Effector memory CD4-positive, alpha-beta T cell (primary cell): ENCODE measurements around the gene TSTD2.
"Not testable (repeated sequence)": the region's sequence is repeated elsewhere in the genome, so short reads cannot be mapped to it uniquely, and the experiment has no call there.

Experiments used
- DNase-seq, 3 donors: peaks; one replicate each; pipeline ENCODE4 v3.0.0-alpha.2; 2020
- H3K27ac ChIP-seq: 2 replicates; pipeline ENCODE4 v1.7.0; 2013; ENCODE audit warnings: mild to moderate bottlenecking, low read length, moderate library complexity; ENCODE audit not compliant: insufficient read depth, poor library complexity, severe bottlenecking
- H3K27me3 ChIP-seq: replicated peaks from 2 replicates; pipeline ENCODE4 v1.7.0; 2013; ENCODE audit warnings: mild to moderate bottlenecking, low read length; ENCODE audit not compliant: insufficient read depth, control insufficient read depth, poor library complexity, severe bottlenecking
- H3K36me3 ChIP-seq: 2 replicates; pipeline ENCODE4 v1.7.0; 2013; ENCODE audit warnings: mild to moderate bottlenecking, low read length, moderate library complexity; ENCODE audit not compliant: control insufficient read depth, insufficient read depth
- H3K4me1 ChIP-seq: 2 replicates; pipeline ENCODE4 v1.7.0; 2013; ENCODE audit warnings: low read length, mild to moderate bottlenecking; ENCODE audit not compliant: control insufficient read depth, insufficient read depth, poor library complexity, severe bottlenecking
- H3K4me3 ChIP-seq: 2 replicates; pipeline ENCODE4 v1.7.0; 2013; ENCODE audit warnings: low read length, low read depth, mild to moderate bottlenecking; ENCODE audit not compliant: insufficient read depth, poor library complexity, severe bottlenecking
- H3K9me3 ChIP-seq: 2 replicates; pipeline ENCODE4 v1.7.0; 2013; ENCODE audit warnings: mild to moderate bottlenecking, low read length, moderate library complexity; ENCODE audit not compliant: control insufficient read depth

Gene TSTD2

GRCh38 chr9:97575673-97576200 is 57.4 kb downstream of the TSTD2 start:
- Histone ChIP-seq H3K4me1 (no peaks in the 10 kb centered on the region), H3K4me3 (peak overlapping the region; percentile 48), H3K27me3 (no peaks in the 10 kb centered on the region), H3K9me3 (no peaks in the 10 kb centered on the region), H3K27ac (no peak overlapping the region), H3K36me3 (no peaks in the 10 kb centered on the region)
- DNase-seq = no peak

GRCh38 chr9:97574921-97575672 is 58.1 kb downstream of the TSTD2 start:
- H3K9me3 ChIP-seq, H3K27me3 ChIP-seq, H3K4me1 ChIP-seq, H3K27ac ChIP-seq, H3K36me3 ChIP-seq: not testable (repeated sequence)
- H3K4me3 ChIP-seq = peak overlapping the region; percentile 48
- peak; percentile 8 to 28 (median 14) for DNase-seq

GRCh38 chr9:97574101-97574571 is 59.0 kb downstream of the TSTD2 start:
- H3K4me3 ChIP-seq, H3K36me3 ChIP-seq, H3K27ac ChIP-seq, DNase-seq, H3K27me3 ChIP-seq, H3K4me1 ChIP-seq, H3K9me3 ChIP-seq: not testable (repeated sequence)

DNA sequence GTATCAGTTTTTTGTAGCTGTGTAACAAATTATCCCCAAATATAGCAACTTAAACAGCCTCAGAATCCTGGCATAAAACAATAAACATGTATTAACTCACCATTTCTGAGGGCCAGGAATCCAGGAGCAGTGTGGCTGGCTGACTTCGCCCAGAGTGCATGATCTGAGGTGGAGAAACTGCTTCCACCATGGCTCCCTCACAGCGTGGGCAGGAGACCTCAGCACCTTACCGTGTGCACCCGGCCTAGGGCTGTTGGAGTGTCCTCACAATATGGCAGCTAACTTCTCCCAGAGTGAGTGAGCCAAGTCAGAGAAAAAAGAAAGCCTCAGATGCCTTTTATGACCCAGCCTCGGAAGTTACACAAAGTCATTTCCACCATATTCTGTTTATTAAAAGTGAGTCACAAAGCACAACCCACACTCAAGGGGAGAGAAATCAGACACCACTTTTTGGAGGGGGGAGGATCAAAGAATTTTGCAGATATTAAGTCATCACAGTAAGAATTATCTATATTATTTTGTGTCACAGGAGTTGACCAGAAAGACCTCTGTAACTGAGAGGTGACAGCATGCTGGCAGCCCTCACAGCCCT is 59.6 kb downstream of the TSTD2 start:
- Histone ChIP-seq H3K4me1 (no peaks in the 10 kb centered on the region), H3K27me3 (no peaks in the 10 kb centered on the region), H3K27ac (no peak overlapping the region), H3K36me3 (no peaks in the 10 kb centered on the region), H3K4me3 (no peak overlapping the region), H3K9me3 (no peaks in the 10 kb centered on the region)
- DNase-seq = no peak

DNA sequence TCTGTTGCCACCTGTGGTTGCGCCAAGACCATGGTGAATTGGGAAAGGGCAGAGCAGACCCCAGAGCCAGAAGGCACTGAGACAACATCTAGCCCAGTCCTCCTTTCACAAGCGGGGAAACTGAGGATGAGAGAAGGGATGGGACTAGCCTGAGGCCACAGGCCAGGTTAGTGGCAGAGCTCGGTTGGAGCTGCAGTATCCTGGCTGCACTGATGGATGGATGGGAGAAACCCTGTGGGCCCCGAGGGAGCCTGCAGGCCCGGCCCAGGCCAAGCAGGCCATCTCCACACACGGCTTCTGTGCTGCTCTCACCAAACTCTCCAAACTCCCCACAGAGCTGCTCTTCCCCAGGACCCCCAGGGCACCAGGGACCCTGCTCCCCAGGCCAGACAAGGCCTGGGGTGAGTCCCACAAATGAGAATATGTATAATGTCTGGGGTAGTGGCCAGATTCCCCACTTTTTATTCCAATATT is 60.2 kb downstream of the TSTD2 start:
- no peaks in the 10 kb centered on the region for H3K36me3 ChIP-seq
- no peaks in the 10 kb centered on the region for H3K4me1 ChIP-seq
- no peak overlapping the region for H3K4me3 ChIP-seq
- no peak for DNase-seq
- H3K9me3 ChIP-seq = no peaks in the 10 kb centered on the region
- no peaks in the 10 kb centered on the region for H3K27me3 ChIP-seq
- no peak overlapping the region for H3K27ac ChIP-seq

GRCh38 chr9:97572196-97572891 is 60.8 kb downstream of the TSTD2 start:
- H3K4me1 ChIP-seq = no peaks in the 10 kb centered on the region
- no peaks in the 10 kb centered on the region for H3K27me3 ChIP-seq
- no peak overlapping the region for H3K27ac ChIP-seq
- H3K4me3 ChIP-seq = no peak overlapping the region
- H3K9me3 ChIP-seq = no peaks in the 10 kb centered on the region
- no peaks in the 10 kb centered on the region for H3K36me3 ChIP-seq
- DNase-seq = no peak

DNA sequence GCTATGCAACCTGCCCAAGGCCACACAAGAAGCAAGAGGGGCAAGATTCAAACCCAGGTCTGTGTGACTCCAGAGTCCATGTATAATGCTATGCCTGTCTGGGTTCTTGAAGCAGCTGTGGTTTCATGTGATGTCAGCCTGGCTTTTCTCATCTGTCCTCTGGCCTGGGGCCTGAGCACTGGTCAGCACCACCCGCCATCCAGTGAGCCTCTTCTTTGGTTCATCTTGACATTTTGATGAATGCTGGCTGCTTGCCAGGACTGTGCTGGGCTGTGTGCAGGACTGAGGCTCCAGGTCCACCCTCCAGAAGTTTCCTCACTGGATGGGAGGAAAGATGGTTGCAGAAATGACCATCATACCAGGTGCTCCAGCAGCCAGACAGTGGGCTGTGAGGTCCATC is 61.5 kb downstream of the TSTD2 start:
- H3K4me1 ChIP-seq = no peaks in the 10 kb centered on the region
- H3K4me3 ChIP-seq = no peak overlapping the region
- H3K27ac ChIP-seq = no peak overlapping the region
- DNase-seq = no peak
- H3K27me3 ChIP-seq = no peaks in the 10 kb centered on the region
- no peaks in the 10 kb centered on the region for H3K9me3 ChIP-seq
- no peaks in the 10 kb centered on the region for H3K36me3 ChIP-seq

- H3K4me3 ChIP-seq = no peak overlapping the region
- no peaks in the 10 kb centered on the region for H3K36me3 ChIP-seq
- H3K9me3 ChIP-seq = no peaks in the 10 kb centered on the region
- H3K27me3 ChIP-seq = no peaks in the 10 kb centered on the region
- no peaks in the 10 kb centered on the region for H3K4me1 ChIP-seq
- no peak for DNase-seq
- no peak overlapping the region for H3K27ac ChIP-seq
These were observed 62.3 kb downstream of the TSTD2 start for GRCh38 chr9:97570899-97571298.

- Histone ChIP-seq H3K27ac (no peak overlapping the region), H3K27me3 (no peaks in the 10 kb centered on the region), H3K4me3 (no peak overlapping the region), H3K4me1 (no peaks in the 10 kb centered on the region), H3K9me3 (no peaks in the 10 kb centered on the region), H3K36me3 (no peaks in the 10 kb centered on the region)
- DNase-seq = no peak
These were observed 64.5 kb downstream of the TSTD2 start for GRCh38 chr9:97568461-97569275.
